ENCODE results near the gene ZNFX1. TPM values are rescaled to one million over a fixed set of nuclear protein-coding genes. Genes with fewer than 3 reads are reported as not detected.

ZNFX1 gene
- total and polyA plus RNA-seq, 7 experiments from 2014 or later, result 34.5 to 83.7 (median 62.2) TPM

DNA sequence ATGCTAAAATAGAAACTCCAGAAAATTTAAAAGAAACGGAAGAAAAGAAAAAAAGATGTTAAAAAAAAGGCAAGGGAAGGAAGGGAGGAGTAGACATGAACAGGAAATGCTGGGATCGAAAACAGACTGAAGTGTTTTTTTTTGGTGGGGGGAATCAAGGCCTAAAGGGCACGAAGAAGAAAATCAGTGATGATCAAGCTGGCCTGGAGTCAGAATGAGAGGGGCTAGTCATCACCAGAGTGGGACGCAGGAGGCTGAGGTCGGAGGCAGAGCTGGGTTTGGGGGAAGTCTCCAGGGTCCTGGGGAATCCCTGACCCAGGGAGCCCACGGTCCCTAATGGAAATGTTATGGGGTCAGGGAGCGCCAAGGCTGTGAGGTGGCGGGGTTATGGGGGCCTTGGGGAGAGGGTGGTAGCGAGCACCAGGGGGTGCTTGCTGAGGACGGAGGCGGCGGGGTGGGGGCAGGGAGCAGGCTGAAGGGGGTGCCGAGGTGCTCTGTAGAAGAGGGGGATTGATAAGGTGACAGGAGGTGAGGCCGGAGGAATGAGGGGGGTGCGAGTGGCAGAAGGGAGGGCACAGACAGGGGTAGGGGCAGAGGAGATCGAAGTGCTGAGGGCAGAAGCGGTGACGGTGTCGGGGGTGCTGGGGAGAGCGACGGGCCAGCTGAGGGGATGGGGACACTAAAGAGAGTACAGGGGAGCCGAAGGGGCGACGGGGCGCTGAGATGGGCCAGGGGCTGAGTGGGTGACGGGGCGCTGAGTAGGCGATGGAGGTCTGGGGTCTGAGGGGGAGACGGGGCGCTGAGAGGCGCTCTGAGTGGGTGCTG is 684 bp downstream of the ZNFX1 start:
- H3K27ac Mint-ChIP-seq, result peak overlapping the region; percentile 90 to 99 (median 96)
- intact Hi-C loops (cut with micrococcal nuclease), result loop anchor here (1.0 to 10.0 kb wide), 5 partner anchors 9 to 640 kb away; no protein-coding TSS in a partner anchor
- peaks cover 13 to 72% (median 55%) of the 10 kb centered on the region in 5 donors for H3K36me3 Mint-ChIP-seq
- Histone ChIP-seq H3K27me3 (ENCODE audit: control insufficient read depth in 2 of 2, insufficient read depth in 2 of 2, low read length in 2 of 2) (no peaks in the 10 kb centered on the region), H3K4me1 (ENCODE audit: control insufficient read depth in 2 of 2, insufficient read depth in 2 of 2, low read length in 2 of 2) (peaks cover 27 to 52% of the 10 kb centered on the region in 2 donors), H3K4me3 (ENCODE audit: low read length) (peak overlapping the region; percentile 80), H3K36me3 (ENCODE audit: control insufficient read depth in 2 of 3, insufficient read depth in 3 of 3, low read length in 3 of 3) (peaks cover 31 to 64% (median 37%) of the 10 kb centered on the region in 3 experiments), H3K9me3 (ENCODE audit: control insufficient read depth in 2 of 3, low read length in 3 of 3) (peaks cover 8 to 24% (median 14%) of the 10 kb centered on the region in 3 experiments), H3K27ac (ENCODE audit: low read depth, low read length) (peak overlapping the region; percentile 95)
- peak overlapping the region; percentile 91 to 100 (median 96) for H3K4me3 Mint-ChIP-seq
- DNase-seq (peak in 3 of 9 donors; percentile 10 to 72 (median 22)), ATAC-seq (no peak)
- H3K27me3 Mint-ChIP-seq, result peaks cover 0 to 4% (median 0%) of the 10 kb centered on the region in 5 donors
- POLR2A ChIA-PET, result interaction anchor here (0.7 to 2.2 kb wide), 8 partner anchors 7 to 231 kb away, joined by 3 to 17 read pairs (median 6); partner anchors contain the start of genes CSE1L and DDX27
- H3K9me3 Mint-ChIP-seq, result peaks cover 4 to 40% (median 25%) of the 10 kb centered on the region in 11 donors
- CTCF ChIA-PET, result no interaction called here
- H3K4me1 Mint-ChIP-seq, result peaks cover 47 to 77% (median 64%) of the 10 kb centered on the region in 7 donors

DNA sequence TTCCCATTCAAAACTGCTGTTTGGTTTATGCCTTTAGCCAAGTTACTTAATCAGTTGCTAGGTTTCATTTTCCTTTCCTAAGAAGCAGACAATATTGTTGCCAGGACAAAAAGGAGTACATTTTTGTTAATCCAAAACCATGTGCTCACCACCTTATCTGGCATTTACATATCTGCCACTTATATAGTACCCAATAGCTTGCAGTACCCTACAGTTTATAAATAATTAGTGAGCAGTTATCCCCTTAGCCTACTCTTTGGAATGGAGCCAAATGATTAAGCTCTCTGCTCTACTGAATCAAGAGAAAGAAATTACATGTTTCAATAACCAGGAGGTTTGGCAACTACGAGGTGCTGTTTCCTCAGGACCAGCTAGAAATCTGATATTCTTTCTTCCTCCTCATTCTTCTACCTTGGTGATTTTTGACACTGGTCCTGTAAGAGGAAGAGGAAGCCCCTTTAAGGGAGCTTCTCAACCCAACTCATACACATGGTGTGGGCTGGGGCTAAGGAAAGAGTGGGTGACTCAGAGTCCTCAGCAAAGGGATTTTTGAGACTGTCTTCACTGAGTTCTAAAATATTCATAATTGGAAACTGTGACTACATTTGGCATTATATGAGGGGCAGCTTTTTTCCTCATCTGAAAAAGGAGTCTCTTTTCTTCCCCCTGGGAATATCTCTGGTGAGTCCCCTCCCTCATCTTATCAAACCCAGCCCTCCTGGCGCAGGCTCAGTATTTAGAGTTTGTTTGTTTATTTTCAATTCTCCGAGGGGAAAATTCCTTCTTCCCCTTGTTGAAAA is 1.5 kb downstream of the ZNFX1 start:
- H3K27me3 Mint-ChIP-seq, result peaks cover 0 to 4% (median 0%) of the 10 kb centered on the region in 5 donors
- peaks cover 11 to 70% (median 52%) of the 10 kb centered on the region in 5 donors for H3K36me3 Mint-ChIP-seq
- peaks cover 22 to 44% of the 10 kb centered on the region in 2 donors for H3K4me1 ChIP-seq (ENCODE audit: control insufficient read depth in 2 of 2, insufficient read depth in 2 of 2, low read length in 2 of 2)
- H3K9me3 ChIP-seq (ENCODE audit: control insufficient read depth in 2 of 3, low read length in 3 of 3), result peaks cover 8 to 17% (median 8%) of the 10 kb centered on the region in 3 experiments
- H3K27ac ChIP-seq (ENCODE audit: low read depth, low read length), result peak overlapping the region; percentile 95
- H3K27ac Mint-ChIP-seq, result peak overlapping the region; percentile 90 to 99 (median 96)
- no peaks in the 10 kb centered on the region for H3K27me3 ChIP-seq (ENCODE audit: control insufficient read depth in 2 of 2, insufficient read depth in 2 of 2, low read length in 2 of 2)
- H3K4me3 Mint-ChIP-seq, result peak overlapping the region; percentile 91 to 100 (median 96)
- ATAC-seq (no peak), DNase-seq (peak in 3 of 9 donors; percentile 12 to 63 (median 52))
- ChIA-PET CTCF (interaction anchor here (1.0 kb wide), 1 partner anchor 9 kb away, joined by 8 read pairs; no protein-coding TSS in a partner anchor), POLR2A (interaction anchor here (0.7 to 2.2 kb wide), 6 partner anchors 9 to 92 kb away, joined by 3 to 17 read pairs (median 4); no protein-coding TSS in a partner anchor)
- intact Hi-C loops (cut with micrococcal nuclease), result loop anchor here (1.0 to 10.0 kb wide), 5 partner anchors 8 to 640 kb away; no protein-coding TSS in a partner anchor
- H3K4me3 ChIP-seq (ENCODE audit: low read length), result peak overlapping the region; percentile 80
- peaks cover 4 to 32% (median 17%) of the 10 kb centered on the region in 11 donors for H3K9me3 Mint-ChIP-seq
- peaks cover 25 to 64% (median 29%) of the 10 kb centered on the region in 3 experiments for H3K36me3 ChIP-seq (ENCODE audit: control insufficient read depth in 2 of 3, insufficient read depth in 3 of 3, low read length in 3 of 3)
- peaks cover 46 to 75% (median 61%) of the 10 kb centered on the region in 7 donors for H3K4me1 Mint-ChIP-seq

DNA sequence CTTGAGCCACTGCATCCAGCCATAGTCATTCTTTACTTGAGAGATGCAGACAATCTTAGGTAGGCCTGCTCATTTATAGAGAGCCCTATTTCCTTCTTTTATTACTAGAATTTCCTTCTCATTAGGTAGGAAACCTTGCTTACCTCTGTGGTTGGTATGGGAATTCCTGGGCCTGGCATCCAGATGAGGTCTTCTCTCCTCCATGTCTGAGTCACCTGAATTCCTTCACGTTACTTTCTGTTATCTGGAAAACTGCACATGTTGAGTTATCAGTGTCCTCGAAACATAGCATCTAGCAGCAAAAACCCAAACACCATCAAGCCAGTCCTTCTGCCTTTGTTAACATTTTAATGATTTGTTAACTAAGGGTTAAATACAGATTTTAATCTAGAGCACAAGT is 2.2 kb downstream of the ZNFX1 start:
- Mint-ChIP-seq H3K36me3 (peaks cover 4 to 70% (median 52%) of the 10 kb centered on the region in 5 donors), H3K4me3 (peak overlapping the region; percentile 35 to 100 (median 94)), H3K4me1 (peaks cover 46 to 75% (median 62%) of the 10 kb centered on the region in 7 donors), H3K9me3 (peaks cover 0 to 25% (median 10%) of the 10 kb centered on the region in 11 donors), H3K27ac (peak overlapping the region; percentile 28 to 98 (median 84)), H3K27me3 (peaks cover 0 to 4% (median 0%) of the 10 kb centered on the region in 5 donors)
- CTCF ChIA-PET, result interaction anchor here (1.0 kb wide), 1 partner anchor 8 kb away, joined by 8 read pairs; no protein-coding TSS in a partner anchor
- H3K4me1 ChIP-seq (ENCODE audit: control insufficient read depth in 2 of 2, insufficient read depth in 2 of 2, low read length in 2 of 2), result peaks cover 29 to 40% of the 10 kb centered on the region in 2 donors
- DNase-seq (no peak), ATAC-seq (no peak)
- intact Hi-C loops (cut with micrococcal nuclease), result loop anchor here (1.0 to 10.0 kb wide), 5 partner anchors 7 to 641 kb away; no protein-coding TSS in a partner anchor
- H3K27ac ChIP-seq (ENCODE audit: low read depth, low read length), result peak overlapping the region; percentile 95
- peaks cover 18 to 64% (median 22%) of the 10 kb centered on the region in 3 experiments for H3K36me3 ChIP-seq (ENCODE audit: control insufficient read depth in 2 of 3, insufficient read depth in 3 of 3, low read length in 3 of 3)
- POLR2A ChIA-PET, result interaction anchor here (0.8 to 1.9 kb wide), 3 partner anchors 8 to 28 kb away, joined by 3 to 17 read pairs (median 3); no protein-coding TSS in a partner anchor
- H3K9me3 ChIP-seq (ENCODE audit: control insufficient read depth in 2 of 3, low read length in 3 of 3), result peaks cover 2 to 10% (median 2%) of the 10 kb centered on the region in 3 experiments
- no peaks in the 10 kb centered on the region for H3K27me3 ChIP-seq (ENCODE audit: control insufficient read depth in 2 of 2, insufficient read depth in 2 of 2, low read length in 2 of 2)
- peak overlapping the region; percentile 80 for H3K4me3 ChIP-seq (ENCODE audit: low read length)

DNA sequence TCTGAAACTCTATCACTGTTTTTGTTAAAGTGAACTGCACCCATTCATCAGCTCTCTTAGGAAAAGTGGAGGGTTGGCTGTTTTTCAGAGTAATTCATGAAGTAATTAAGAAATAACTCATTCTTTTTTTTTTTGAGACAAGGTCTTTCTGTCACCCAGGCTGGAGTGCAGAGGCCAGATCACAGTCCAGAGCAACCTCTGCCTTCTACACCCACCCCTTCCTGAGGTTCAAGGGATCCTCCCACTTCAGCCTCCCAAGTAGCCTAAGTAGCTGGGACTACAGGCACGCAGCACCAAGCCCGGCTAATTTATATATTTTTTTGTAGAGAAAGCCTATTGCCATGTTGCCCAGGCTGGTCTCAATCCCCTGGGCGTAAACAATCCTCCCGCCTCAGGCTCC is 2.6 kb downstream of the ZNFX1 start:
- ATAC-seq, result no peak
- H3K36me3 ChIP-seq (ENCODE audit: control insufficient read depth in 2 of 3, insufficient read depth in 3 of 3, low read length in 3 of 3), result peaks cover 18 to 64% (median 18%) of the 10 kb centered on the region in 3 experiments
- DNase-seq, result no peak
- ChIA-PET CTCF (no interaction called here), POLR2A (interaction anchor here (0.6 to 1.5 kb wide), 3 partner anchors 29 to 73 kb away, joined by 3 read pairs; no protein-coding TSS in a partner anchor)
- intact Hi-C loops (cut with micrococcal nuclease), result loop anchor here in 1 of 2 donors (10.0 kb wide), 1 partner anchor 510 kb away; no protein-coding TSS in a partner anchor
- Mint-ChIP-seq H3K4me3 (peak overlapping the region; percentile 35 to 100 (median 94)), H3K36me3 (peaks cover 3 to 70% (median 52%) of the 10 kb centered on the region in 5 donors), H3K4me1 (peaks cover 46 to 75% (median 62%) of the 10 kb centered on the region in 7 donors), H3K27ac (peak overlapping the region in 5 of 9 donors; percentile 28 to 93 (median 79)), H3K9me3 (peaks cover 0 to 21% (median 6%) of the 10 kb centered on the region in 11 donors), H3K27me3 (peaks cover 0 to 4% (median 0%) of the 10 kb centered on the region in 5 donors)
- peaks cover 32 to 35% of the 10 kb centered on the region in 2 donors for H3K4me1 ChIP-seq (ENCODE audit: control insufficient read depth in 2 of 2, insufficient read depth in 2 of 2, low read length in 2 of 2)
- H3K27ac ChIP-seq (ENCODE audit: low read depth, low read length), result no peak overlapping the region
- peak overlapping the region; percentile 80 for H3K4me3 ChIP-seq (ENCODE audit: low read length)
- no peaks in the 10 kb centered on the region for H3K27me3 ChIP-seq (ENCODE audit: control insufficient read depth in 2 of 2, insufficient read depth in 2 of 2, low read length in 2 of 2)
- peaks cover 0 to 6% (median 0%) of the 10 kb centered on the region in 3 experiments for H3K9me3 ChIP-seq (ENCODE audit: control insufficient read depth in 2 of 3, low read length in 3 of 3)

DNA sequence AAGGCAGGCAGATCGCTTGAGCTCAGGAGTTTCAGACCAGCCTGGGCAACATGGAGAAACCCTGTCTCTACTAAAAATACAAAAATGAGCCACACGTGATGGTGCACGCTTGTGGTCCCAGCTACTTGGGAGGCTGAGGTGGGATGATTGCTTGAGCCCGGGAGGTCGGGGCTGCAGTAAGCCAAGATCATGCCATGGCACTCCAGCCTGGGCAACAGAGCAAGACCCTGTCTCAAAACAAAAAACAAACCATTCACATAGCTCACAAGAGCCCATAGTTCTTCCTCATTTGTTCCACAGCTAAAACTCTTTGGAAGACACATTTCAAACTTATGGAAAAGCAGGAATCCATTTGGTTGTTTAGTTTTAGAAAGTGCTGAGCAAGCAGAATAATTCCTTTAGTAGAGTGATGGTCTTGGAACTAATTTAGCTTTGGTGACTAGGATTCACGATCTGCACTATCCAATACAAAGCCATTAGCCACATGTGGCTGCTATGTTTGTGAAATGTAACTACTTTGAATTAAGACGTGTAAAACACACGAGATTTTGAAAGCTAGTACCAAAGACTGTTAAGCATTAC is 4.1 kb downstream of the ZNFX1 start:
- Mint-ChIP-seq H3K27me3 (peaks cover 0 to 4% (median 0%) of the 10 kb centered on the region in 5 donors), H3K9me3 (peaks cover 0 to 6% (median 4%) of the 10 kb centered on the region in 11 donors), H3K27ac (no peak overlapping the region), H3K36me3 (peaks cover 7 to 70% (median 53%) of the 10 kb centered on the region in 5 donors), H3K4me3 (peak overlapping the region in 1 of 10 donors; percentile 44), H3K4me1 (peaks cover 49 to 77% (median 64%) of the 10 kb centered on the region in 7 donors)
- H3K4me3 ChIP-seq (ENCODE audit: low read length), result no peak overlapping the region
- H3K9me3 ChIP-seq (ENCODE audit: control insufficient read depth in 2 of 3, low read length in 3 of 3), result no peaks in the 10 kb centered on the region
- peaks cover 22 to 32% of the 10 kb centered on the region in 2 donors for H3K4me1 ChIP-seq (ENCODE audit: control insufficient read depth in 2 of 2, insufficient read depth in 2 of 2, low read length in 2 of 2)
- POLR2A ChIA-PET, result interaction anchor here (1.0 to 1.6 kb wide), 2 partner anchors 9 to 89 kb away, joined by 3 to 6 read pairs; no protein-coding TSS in a partner anchor
- ATAC-seq, result no peak
- H3K27me3 ChIP-seq (ENCODE audit: control insufficient read depth in 2 of 2, insufficient read depth in 2 of 2, low read length in 2 of 2), result no peaks in the 10 kb centered on the region
- intact Hi-C loops (cut with micrococcal nuclease), result loop anchor here in 1 of 2 donors (10.0 kb wide), 1 partner anchor 509 kb away; no protein-coding TSS in a partner anchor
- H3K27ac ChIP-seq (ENCODE audit: low read depth, low read length), result no peak overlapping the region
- CTCF ChIA-PET, result interaction anchor here (1.4 kb wide), 1 partner anchor 27 kb away, joined by 4 read pairs; no protein-coding TSS in a partner anchor
- H3K36me3 ChIP-seq (ENCODE audit: control insufficient read depth in 2 of 3, insufficient read depth in 3 of 3, low read length in 3 of 3), result peaks cover 14 to 66% (median 16%) of the 10 kb centered on the region in 3 experiments
- no peak for DNase-seq

All from naive thymus-derived CD4-positive, alpha-beta T cell (primary cell).